ENCODE measurements around the gene MMP8.

The MMP8 gene

DNA sequence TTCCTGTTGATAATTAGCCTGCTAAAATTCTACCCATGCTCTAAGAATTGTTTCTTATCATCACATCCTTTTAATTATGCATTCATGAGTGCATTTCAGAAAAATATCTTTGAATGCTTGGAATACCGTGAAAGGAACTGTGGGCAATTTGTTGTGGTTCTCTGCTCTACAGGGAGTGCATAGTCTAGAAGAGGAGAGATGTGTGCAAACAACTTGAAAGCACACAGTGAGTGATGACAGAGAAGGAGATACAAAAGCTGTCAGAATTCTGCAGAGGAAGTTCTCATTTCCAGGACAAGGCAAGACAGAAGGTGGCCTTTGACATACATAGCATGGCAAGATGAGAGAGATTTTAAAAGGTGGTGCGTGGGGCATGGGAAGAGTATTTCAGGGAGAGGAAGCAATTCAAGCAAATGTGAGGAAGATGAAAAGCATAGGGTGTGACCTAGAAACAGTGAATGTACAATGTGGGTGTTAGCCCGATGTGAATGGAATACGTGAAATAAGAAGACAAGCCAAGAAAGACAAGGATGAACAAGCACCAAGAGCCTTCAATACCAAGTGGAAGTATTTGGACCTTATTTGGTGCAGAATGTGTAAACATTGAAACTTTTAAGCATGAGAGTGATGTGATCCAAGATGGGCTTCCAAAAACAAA, 5.0 kb downstream of the MMP8 start:
- DNase-seq: no peak

DNA sequence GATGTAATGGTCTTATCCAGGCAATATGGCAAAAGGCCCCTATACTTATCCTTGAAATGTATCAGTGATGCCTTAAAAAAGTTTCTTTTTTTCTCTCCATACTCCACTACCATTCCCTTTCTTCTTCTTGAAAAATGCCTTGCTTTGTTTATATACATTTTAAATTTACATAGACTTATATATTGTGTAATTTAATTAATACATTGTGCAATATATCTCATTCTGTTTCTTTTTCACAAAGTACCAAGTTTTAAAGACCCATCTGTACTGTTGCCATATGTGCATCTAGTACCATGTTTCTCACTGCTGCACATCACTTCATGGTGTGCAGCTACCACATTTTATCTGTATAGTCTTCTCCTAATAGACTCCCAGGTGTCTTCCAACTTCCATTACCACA, 7.5 kb downstream of the MMP8 start:
- no peak for DNase-seq

DNA sequence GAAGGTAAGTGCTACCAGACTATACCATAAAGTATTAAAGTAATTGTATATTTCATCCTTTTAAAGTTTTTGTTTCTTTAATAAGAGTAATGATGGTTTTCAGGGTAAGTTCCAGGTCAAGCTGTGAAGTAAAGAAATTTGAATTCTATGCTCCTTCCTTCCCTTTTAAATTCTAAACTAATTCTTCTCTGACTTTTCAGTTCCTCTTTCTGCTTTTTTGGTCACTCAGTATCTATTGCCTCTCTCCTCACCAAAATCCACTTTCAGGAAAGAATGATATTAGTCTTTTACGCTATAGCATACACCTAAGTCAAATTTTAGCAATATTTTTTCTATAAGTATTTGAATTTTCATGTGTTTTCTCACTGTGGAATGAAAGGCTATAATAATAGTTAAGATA, 8.2 kb downstream of the MMP8 start:
- no peak for DNase-seq

DNA sequence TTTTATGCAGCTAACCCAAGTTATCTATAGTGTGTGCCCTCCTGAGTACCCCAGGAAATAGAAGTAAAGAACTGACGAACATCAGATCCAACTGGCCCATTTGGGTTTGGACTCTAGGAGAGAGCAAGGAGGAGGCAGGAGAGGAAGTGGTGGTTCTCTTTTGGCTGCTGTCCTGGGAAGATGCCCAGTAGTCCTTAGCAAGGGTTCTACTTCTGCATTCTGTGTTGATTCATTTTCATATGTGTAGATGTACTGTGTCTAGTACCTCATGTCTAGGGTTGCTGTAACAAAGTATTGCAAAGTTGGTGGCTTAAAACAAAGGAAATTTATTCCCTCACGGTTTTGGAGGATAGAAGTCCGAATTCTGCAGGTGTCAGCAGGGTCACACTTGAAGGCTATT, 12.6 kb downstream of the MMP8 start:
- no peak for DNase-seq

DNA sequence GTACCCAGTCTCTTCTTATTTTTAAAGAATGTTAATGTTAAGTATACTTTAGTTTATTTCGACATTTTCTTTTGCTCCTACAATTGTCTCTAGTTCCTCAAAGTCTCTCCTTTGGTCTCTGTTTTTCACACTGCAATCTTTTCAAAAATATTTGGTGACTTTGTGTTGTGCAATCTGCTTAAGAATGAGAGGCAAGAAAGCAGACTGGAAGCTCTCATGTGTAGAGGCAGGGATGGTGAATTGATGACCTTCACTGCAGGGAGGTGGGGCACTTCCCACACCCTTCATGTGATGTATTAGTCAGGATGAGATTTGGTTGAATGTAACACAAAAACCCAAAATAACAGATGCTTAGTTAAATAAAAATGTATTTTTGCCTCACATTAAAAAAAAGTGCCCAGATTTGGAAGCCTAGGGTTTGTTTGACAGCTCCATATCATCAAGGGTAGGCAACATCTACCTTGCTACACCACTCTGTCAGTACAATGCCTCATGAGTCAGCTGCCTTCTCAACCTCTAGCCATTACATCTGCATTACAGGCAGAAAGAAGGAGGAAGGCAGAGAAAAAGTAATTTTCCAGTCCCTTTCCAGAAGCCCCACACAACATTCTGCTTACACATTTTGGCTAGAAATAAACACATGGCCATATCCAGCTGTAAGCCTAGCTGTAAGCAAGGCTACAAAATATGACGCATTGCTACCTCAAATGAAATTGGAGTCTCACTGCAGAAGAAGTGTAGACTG, 15.4 kb downstream of the MMP8 start:
- DNase-seq: no peak

DNA sequence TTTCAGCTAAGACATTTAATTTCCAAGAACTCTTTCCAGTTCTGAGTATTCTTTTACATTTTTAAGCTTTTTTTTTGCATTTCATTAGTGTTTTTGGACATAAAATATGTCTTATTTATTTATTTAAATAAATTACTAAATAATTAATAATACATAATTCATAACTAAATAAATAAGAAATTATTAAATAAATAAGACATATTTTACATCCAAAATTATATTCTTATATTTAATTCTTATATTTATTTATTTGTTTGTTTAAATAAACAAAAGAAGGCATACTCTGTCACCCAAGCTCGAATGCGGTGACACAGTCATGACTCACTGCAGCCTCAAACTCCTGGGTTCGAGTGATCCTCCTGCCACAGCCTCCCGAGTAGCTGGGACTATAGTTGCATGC, 16.1 kb downstream of the MMP8 start:
- no peak for DNase-seq

DNA sequence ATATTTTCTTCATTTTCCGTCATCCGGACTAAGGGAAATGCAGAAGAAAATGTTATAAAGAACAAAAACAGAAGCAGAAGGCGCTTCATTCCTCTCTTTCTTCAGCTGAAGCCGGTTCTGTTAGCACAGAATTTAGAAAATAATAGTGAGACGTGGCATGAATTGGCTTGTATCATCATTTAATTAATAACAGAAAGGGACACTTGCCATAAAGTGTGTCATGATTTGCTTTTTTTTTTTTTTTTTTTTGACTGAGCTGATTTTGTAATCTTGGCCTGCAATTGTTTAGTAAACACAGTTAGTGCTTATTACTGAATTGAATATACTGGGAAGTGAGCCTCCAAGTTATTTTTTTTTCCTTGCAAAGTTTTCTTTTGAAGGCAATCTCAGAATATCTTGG, 19.1 kb downstream of the MMP8 start, which contains the start of gene MMP27:
Gene MMP27 (minus strand): TSS at position 144 of the 400 bp plus-strand sequence. CDS start 55 bp downstream, at position 89.
- no peak for DNase-seq

DNA sequence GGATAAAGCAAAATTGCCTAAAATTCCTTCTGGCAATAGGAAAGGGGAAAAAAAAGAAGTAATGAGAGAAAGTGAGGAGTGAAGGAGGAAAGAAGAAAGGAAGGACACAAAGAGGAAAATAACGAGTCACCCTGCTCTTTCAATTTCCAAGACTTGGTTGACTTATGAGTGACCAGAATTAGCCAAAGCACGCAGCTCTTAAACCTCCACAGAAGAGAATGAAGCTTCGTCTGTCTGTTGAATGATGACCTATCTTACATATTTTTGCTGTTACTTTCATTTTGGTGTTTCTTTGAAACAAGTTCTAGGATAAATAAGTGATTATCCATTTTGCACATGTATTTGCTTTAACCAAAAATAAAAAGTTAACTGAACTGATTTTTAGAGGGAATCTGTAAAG, 19.9 kb downstream of the MMP8 start:
- no peak for DNase-seq

DNA sequence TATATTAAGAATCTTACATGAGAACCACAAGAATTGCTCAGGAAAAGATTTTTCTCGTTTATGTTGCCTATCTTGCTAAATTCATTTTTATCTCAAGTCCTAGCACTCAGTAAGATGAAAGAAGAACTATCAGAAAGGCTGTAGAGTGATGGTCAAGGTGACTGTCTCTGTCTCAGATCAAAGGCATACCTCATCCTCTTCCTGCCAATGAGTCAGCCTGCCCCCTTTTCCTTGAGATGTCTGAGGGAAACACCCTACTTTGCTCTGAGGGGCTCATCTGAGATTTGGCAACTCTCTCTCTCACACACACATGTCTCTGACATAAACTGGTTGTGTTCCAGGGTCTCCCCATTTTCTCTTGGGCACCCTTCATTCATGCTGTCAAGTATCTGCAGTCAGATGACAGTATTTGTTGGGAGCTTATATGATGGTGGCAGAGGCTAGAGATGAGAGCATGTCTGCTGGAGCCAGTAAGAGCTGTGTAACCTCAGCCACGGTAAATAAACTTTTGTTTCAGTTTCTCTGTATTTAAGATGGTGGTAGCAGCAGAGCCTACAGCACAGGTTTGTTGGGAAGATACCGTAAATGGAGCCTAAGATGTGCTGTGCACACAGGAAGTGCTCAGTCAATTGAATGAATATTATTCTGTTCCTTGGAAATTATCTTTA, 20.8 kb downstream of the MMP8 start:
- DNase-seq: no peak

DNA sequence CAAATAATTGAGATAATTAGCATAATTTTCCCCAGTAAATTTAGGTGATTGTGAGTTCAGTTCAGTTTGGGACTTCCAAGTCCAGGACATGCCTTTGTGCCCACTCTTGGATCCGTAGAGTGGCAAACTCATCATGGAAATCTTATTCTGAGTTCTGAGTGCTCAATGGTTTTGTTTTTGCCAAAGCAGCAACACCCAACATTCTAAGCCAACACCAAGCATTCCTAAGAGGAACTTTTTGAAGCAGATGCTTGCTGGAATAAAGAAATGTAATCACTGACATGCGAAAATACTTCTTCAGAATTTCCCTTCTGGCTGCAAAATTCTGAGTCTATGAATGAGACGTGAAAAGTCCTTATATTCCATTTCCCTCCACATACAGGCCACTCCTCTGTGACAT, 29.6 kb downstream of the MMP8 start:
- no peak for DNase-seq

DNA sequence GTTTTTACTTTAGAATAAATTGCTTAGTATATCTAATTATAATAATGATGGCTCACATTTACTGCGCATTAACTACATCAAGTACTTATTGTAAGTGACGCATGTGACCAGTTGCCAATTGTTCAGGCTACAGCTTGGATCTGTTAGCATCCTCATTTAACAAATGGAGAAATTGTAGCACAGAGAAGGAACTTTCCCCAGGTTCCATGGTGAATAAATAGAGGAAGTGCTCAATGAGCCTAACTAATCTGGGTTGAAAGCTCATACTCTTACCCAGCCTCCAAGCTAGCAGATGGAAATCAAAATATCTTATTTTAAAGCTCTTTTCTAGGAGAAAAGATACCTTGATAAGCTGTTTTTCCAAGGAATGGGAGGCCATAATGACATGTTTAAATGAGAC, 39.0 kb downstream of the MMP8 start:
- DNase-seq: no peak

DNA sequence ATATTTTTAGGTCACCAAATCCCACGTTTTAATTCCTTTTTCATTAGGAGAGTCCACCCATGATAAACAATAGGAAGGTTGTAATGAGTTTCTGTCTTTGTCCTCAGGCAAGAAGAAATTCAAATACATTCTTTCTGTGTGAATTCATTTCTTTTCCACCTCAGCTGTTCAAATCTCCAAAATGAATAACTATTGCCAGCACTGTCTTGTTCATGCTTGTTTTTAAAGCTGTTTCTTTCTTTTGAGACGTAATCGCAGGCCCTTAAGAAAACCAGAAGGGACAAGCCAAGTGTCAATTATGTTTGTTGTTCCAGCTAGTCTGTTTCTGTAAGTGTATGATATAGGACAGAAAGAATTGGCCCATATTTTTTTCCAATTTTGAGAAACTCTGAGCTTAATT, 39.4 kb downstream of the MMP8 start:
- DNase-seq: no peak

DNA sequence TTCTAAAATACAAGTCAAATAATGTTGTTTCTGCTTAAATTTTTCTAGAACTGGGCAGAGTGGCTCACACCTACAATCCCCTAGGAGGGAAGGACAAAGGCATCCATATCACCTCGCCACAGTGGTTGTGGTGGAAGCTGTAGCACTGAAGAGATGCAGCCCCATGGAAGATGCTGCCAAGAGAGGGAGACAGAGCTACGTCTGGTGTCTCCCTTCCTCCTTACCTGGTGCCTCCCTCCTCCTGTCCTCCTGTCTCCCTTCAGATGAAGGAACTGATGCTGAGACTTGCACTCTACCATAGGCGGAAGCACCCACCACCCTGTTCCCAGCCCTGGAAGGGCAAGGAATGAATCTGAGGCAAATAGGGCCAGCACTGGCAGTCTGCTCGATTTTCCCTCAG, 41.5 kb downstream of the MMP8 start:
- no peak for DNase-seq

DNA sequence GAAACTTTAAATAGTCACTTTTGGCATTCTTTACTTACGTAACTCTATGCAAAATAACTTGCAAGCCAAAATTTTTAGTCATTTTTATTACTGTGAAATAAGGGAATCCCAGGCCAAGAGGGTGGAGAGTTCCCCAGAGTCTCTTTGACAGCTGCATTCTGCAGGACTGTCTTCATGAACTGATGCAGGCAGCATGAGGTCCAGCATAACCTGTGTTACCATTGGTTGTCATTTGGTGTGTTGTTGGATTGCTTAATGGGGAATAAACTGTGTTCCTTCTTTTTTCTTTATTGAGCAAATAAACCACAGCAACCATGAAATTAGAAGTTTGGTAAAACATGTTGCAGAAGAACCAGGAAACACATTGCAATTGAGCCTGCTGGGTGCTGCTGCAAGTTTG, 43.8 kb downstream of the MMP8 start:
- DNase-seq: no peak

DNA sequence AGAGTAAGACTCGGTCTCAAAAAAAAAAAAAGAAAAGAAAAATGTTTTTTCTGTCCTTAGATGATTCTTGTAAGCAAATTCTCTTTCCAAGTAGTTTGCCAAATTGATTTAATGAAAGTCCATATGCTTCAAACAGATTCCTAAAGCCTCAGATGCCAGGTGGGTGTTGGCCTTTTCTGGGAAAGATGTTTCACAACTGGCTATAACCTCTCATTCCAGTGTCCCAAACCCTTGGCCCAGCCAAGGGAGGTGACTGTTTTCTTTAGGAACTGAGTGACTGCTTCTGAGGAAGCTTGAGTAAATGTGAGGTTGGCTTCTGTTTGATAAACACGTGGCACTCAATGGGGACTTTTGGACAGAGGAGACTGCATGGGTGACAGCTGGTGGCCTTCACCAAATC, 46.7 kb downstream of the MMP8 start:
- no peak for DNase-seq

DNA sequence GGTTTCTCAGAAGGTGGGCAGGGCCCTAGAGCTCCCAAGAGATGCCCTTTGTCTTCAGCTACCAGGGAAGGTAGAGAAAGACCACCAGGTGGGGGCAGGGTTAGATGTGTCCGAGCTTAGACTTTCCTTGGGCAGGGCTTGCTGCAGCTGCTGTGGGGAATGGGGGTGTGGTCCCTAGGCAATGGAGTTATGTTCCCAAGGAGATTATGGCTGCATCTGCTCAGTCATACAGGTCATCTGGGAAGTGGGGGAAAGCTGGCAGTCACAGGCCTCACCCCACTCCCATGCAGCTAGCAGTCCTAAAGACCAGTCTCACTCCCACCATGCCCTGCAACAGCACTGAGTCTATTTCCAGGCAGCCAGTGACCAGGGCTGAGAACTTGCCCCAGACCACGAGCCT, 48.7 kb downstream of the MMP8 start:
- no peak for DNase-seq

DNA sequence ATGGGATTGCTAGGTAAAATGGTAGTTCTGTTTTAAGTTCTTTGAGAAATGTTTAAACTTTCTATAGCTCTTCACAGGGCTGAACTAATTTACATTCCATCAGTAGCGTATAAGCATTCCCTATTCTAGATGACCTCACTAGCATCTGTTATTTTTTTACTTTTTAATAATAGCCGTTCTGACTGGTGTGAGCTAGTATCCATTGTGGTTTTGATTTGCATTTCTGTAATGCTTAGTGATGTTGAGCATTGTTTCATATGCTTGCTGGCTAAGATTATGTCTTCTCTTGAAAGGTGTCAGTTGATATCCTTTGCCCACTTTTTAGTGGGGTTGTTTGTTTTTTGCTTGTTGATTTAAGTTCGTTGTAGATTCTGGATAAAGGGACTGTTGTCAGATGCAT, 55.1 kb downstream of the MMP8 start:
- no peak for DNase-seq

DNA sequence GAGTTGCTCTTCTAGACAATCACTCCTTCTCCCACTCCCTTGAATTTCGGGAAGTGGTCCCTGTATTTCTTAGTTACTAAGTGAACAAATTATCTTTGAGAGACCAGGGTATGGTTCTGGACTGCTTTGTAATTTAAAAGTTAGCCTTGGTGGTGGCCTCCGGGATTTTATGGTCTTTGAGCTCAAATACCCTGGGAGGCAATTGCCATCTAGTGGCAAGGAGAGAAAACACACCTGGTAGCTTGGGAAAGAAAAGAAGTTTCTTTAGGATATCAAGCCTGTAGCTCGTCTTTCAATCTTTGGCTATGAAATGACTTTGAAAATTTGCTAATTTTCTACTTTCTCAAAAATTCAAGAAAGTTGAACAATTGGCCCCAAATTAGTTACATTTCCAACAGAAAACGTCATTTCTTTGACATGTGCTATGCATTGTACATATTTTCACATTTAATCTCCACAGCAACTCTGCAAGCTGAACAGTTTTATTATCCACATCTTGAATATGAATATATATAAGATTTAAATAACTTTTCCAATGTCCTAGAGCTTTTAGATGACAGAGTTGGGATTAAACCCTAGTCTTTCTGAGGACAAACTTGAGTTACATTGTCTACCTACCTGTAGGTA, 58.3 kb downstream of the MMP8 start:
- no peak for DNase-seq

DNA sequence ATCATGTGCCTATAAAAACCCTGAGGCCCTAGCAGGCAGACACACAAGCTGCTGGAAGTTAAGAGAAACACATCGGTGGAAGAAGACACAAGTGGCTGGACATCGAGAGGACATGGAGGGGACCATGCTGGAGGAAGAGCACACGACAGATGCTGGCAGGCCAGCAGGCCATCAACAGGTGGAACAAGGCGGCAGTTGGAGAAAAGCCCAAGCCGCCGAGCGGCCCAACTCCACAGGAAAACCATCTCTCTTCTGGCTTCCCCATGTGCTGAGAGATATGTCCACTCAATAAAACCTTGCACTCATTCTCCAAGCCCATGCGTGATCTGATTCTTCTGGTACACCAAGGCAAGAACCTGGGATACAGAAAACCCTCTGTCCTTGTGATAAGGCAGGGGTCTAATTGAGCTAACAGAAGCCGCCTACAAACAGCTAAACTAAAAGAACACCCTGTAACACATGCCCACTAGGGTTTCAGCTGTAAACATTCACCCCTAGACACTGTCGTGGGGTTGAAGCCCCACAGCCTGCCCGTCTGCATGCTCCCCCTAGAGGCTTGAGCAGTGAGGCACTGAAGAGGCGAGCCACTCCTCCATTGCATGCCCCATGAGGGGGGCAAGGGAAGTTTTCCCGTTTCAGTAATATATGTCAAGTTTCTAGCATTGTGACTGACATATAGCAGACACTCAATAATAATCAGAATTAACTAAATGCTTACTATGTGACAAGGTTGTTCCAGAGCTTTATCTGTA, 60.6 kb downstream of the MMP8 start:
- DNase-seq: no peak

DNA sequence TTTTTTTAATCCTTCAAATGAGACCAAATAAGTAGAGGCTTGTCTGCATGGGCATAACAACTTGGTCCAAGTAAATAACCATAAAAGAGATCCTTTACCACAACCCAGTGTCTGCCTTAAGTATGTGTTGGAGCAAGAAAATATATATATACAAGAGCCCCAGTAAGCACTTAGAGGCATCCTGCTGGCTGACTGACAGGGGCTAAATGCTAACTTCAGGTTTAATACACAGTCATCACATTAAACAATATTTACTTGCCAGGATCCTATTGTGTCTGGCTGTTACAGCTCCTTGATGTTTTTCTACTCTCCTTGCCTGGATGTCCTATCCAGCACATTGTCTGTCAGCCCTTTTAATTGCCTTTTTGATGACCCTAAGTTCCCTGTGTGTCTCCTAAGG, 62.1 kb downstream of the MMP8 start:
- no peak for DNase-seq
